Tibial artery (tissue), 4 donors: ENCODE results near the gene MAPK4.
"Not testable (repeated sequence)": the region's sequence is repeated elsewhere in the genome, so short reads cannot be mapped to it uniquely, and the experiment has no call there.

Source experiments
- DNase-seq, 2 donors: peaks; one replicate each; pipeline ENCODE4 v3.0.0-alpha.2; 2019
- H3K27ac ChIP-seq, 2 donors: fragments of 200-600 bp; sonication (generic) in 1 of 2; 1 replicate in 1 of 2; 2 replicates in 1 of 2; pipeline ENCODE4 v1.5.1; 2018 to 2019; ENCODE audit warnings: mild to moderate bottlenecking in 1 of 2
- H3K27me3 ChIP-seq, 2 donors: fragments of 200-600 bp; sonication (generic) in 1 of 2; one replicate each; pipeline versions ENCODE4 v1.5.1 to v1.6.0; 2016 to 2019
- H3K36me3 ChIP-seq, 3 donors: fragments of 200-600 bp; sonication (generic) in 2 of 3; one replicate each; pipeline ENCODE4 v1.5.1; 2016 to 2019; ENCODE audit warnings: mild to moderate bottlenecking in 2 of 3
- H3K4me1 ChIP-seq, 4 donors: fragments of 200-600 bp; sonication (generic) in 2 of 4; 1 replicate in 3 of 4; 2 replicates in 1 of 4; pipeline ENCODE4 v1.5.1; 2016 to 2019
- H3K4me3 ChIP-seq, 2 donors: fragments of 200-600 bp; sonication (generic) in 1 of 2; 1 replicate in 1 of 2; 2 replicates in 1 of 2; pipeline ENCODE4 v1.5.1; 2018 to 2019; ENCODE audit warnings: mild to moderate bottlenecking in 2 of 2
- H3K9me3 ChIP-seq, 3 donors: fragments of 200-600 bp; sonication (generic) in 1 of 3; one replicate each; pipeline ENCODE4 v1.5.1; 2016 to 2019
- intact Hi-C: fragments of 100-400 bp; cut with DNase I; formaldehyde crosslinking; loops from one replicate; pipeline ENCODE4 v1.15.0; 2023; ENCODE audit warnings: low total_unique reads
- TF ChIP-seq, protein P1 (sequence below), 2 experiments: fragments of 200-600 bp in 1 of 2; fragments of 450-650 bp in 1 of 2; IDR thresholded peaks; one replicate each; pipeline ENCODE4 v1.5.1; 2017 to 2019; ENCODE audit warnings: antibody characterized with exemption in 2 of 2, mild to moderate bottlenecking in 1 of 2, moderate library complexity in 1 of 2

Gene MAPK4

DNA sequence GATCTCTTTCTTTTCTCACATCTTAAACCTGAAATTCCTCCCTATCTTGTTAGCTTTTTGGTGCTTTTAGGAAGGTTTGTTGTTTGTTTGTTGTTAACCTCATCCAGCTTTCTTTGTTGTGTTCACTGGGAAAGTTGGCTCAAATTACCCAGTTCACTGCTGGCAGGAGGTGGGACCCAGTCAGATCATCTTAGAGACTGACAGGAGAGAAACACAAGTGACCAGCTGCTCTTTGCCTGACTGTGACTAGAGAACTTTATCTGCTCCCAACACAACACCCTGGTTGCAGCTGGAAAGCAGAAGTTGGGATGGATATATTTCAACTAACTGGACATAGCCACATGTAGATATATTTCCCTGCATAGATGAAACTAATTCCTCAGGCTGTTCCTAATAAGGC, 10.0 kb downstream of the MAPK4 start:
- Histone ChIP-seq H3K4me1 (no peaks in the 10 kb centered on the region), H3K27me3 (no peaks in the 10 kb centered on the region), H3K36me3 (no peaks in the 10 kb centered on the region), H3K27ac (no peak overlapping the region), H3K4me3 (no peak overlapping the region), H3K9me3 (peaks cover 0 to 5% (median 0%) of the 10 kb centered on the region in 3 donors)
- DNase-seq = no peak
- intact Hi-C loops = no loop called here
- TF ChIP-seq, protein P1, sequence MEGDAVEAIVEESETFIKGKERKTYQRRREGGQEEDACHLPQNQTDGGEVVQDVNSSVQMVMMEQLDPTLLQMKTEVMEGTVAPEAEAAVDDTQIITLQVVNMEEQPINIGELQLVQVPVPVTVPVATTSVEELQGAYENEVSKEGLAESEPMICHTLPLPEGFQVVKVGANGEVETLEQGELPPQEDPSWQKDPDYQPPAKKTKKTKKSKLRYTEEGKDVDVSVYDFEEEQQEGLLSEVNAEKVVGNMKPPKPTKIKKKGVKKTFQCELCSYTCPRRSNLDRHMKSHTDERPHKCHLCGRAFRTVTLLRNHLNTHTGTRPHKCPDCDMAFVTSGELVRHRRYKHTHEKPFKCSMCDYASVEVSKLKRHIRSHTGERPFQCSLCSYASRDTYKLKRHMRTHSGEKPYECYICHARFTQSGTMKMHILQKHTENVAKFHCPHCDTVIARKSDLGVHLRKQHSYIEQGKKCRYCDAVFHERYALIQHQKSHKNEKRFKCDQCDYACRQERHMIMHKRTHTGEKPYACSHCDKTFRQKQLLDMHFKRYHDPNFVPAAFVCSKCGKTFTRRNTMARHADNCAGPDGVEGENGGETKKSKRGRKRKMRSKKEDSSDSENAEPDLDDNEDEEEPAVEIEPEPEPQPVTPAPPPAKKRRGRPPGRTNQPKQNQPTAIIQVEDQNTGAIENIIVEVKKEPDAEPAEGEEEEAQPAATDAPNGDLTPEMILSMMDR (IDR thresholded peaks at IDR 0.05) = no peak

DNA sequence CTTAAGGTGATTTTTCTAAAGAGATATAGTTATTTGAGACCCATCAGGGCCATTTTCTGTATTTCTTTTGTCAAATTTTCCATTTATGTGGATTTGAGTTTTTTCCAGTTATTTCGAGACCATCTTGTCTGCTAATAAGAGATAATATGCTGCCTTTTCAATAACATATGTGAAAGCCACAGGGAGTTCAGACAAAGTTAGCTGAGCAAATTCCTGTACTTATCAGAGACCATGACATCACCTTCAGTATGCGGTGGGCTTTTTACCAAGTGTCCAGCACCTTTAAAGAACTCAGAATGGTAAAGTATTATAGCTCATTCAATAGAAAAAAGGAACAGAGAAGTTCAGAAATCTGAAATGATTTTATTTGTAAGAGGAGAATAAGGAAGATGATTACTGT, 11.7 kb downstream of the MAPK4 start:
- no peaks in the 10 kb centered on the region for H3K36me3 ChIP-seq
- no peaks in the 10 kb centered on the region for H3K27me3 ChIP-seq
- H3K4me1 ChIP-seq = no peaks in the 10 kb centered on the region
- no peak overlapping the region for H3K4me3 ChIP-seq
- intact Hi-C loops = no loop called here
- H3K9me3 ChIP-seq = peaks cover 0 to 5% (median 0%) of the 10 kb centered on the region in 3 donors
- H3K27ac ChIP-seq = no peak overlapping the region
- no peak for DNase-seq
- TF ChIP-seq, protein P1 (IDR thresholded peaks at IDR 0.05) = no peak

DNA sequence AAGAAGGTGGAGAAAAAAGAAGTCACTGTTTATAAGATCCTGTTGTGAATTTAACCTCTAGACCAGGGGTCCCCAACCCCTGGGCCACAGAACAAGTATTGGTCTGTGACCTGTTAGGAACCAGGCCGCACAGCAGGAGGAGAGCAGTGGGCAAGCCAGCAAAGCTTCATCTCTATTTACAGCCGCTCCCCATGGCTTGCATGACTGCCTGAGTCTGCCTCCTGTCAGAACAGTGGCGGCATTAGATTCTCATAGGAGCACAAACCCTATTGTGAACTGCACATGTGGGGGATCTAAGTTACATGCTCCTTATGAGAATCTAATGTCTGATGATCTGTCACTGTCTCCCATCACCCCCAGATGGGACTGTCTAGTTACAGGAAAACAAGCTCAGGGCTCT, 13.3 kb downstream of the MAPK4 start:
- intact Hi-C loops, H3K4me1 ChIP-seq, DNase-seq, H3K36me3 ChIP-seq, H3K27ac ChIP-seq, H3K4me3 ChIP-seq, H3K9me3 ChIP-seq, H3K27me3 ChIP-seq: not testable (repeated sequence)

DNA sequence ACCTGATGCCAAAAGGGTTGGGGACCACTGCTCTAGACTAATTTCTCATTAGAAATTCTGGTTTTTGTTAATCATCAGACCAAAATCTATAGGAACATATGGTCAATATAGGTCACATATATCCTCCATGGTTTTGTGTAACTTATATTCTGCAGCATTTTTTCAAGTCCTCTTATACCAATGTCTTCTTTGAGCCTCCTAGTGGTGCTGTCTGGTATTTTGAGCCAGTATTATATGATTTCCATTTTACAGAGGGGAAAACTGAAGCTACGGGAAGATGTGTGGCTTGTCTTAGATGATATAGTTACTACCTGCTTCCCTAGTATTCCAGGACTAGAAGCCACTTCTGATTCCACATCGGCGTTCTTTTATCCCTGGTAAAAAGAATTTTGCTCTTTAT, 13.8 kb downstream of the MAPK4 start:
- Histone ChIP-seq H3K9me3 (no peaks in the 10 kb centered on the region), H3K27me3 (no peaks in the 10 kb centered on the region), H3K27ac (no peak overlapping the region), H3K4me1 (peaks cover 0 to 2% (median 0%) of the 10 kb centered on the region in 4 donors), H3K4me3 (no peak overlapping the region), H3K36me3 (no peaks in the 10 kb centered on the region)
- no peak for DNase-seq
- intact Hi-C loops = no loop called here
- TF ChIP-seq, protein P1 (IDR thresholded peaks at IDR 0.05) = no peak

DNA sequence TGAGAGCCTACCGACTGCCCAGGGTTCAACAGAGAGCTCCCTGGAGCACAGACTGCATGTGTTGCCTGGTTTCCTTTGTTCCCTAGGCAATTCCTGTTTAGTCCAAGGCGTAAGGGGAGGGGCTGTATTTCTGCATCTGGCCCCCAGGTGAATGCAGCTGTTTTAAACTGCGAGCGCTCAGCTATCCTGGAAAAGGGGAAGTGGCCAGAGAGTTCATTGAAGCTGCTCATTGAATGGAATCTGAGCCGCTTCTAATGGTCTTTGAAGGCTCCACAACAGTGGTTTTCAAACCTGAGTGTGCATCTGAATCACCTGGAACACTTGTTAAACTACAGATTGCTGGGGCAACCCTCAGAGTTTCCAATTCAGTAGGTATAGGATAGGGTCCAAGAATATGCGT, 18.1 kb downstream of the MAPK4 start:
- TF ChIP-seq, protein P1 (IDR thresholded peaks at IDR 0.05) = no peak
- intact Hi-C loops = no loop called here
- Histone ChIP-seq H3K4me3 (no peak overlapping the region), H3K27ac (no peak overlapping the region), H3K9me3 (no peaks in the 10 kb centered on the region), H3K4me1 (peaks cover 0 to 9% (median 0%) of the 10 kb centered on the region in 4 donors), H3K27me3 (no peaks in the 10 kb centered on the region), H3K36me3 (no peaks in the 10 kb centered on the region)
- DNase-seq = no peak

DNA sequence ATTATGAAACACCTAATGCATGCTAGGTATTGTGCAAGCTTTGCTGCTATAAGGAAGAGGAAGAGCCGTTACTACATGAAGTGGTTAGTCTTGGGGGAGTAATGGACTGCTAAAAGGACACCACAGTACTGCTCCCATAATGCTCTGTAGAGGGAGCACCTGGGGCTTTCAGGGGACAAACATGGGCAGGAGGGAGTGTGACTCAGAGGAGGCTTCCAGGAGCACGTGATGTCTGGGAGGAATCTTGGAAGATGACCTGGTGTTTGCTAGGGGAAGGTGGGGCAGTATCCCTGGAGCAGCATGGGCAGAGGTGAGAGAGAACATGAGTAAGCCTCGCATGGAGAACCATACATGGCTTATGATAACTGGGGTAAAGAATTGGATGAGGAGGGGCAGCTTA, 18.8 kb downstream of the MAPK4 start:
- Histone ChIP-seq H3K36me3 (no peaks in the 10 kb centered on the region), H3K27ac (no peak overlapping the region), H3K27me3 (no peaks in the 10 kb centered on the region), H3K9me3 (no peaks in the 10 kb centered on the region), H3K4me1 (peaks cover 0 to 9% (median 0%) of the 10 kb centered on the region in 4 donors), H3K4me3 (no peak overlapping the region)
- intact Hi-C loops = no loop called here
- DNase-seq = no peak
- TF ChIP-seq, protein P1 (IDR thresholded peaks at IDR 0.05) = no peak
